NCI-H1105 treated with DMSO at 0.1 percent for 48 hours (cell line): ENCODE measurements around the gene NANOGP8.
"Not testable (repeated sequence)": the region's sequence is repeated elsewhere in the genome, so short reads cannot be mapped to it uniquely, and the experiment has no call there.

Experiments used
- DNase-seq: peaks from one replicate; lab custom pipeline; 2025; lab: John Stamatoyannopoulos, UW

The NANOGP8 gene

DNA sequence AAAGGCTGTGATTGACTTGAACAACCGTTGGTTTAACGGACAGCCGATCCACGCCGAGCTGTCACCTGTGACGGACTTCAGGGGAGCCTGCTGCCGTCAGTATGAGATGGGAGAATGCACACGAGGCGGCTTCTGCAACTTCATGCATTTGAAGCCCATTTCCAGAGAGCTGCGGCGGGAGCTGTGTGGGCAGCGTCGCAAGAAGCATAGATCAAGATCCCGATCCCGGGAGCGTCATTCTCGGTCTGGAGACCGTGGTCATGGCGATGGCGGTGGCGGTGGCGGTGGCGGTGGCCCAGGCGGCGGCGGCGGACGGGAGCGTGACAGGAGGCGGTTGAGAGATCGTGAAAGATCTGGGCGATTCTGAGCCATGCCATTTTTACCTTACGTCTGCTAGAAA, 7.8 kb upstream of the NANOGP8 start:
- DNase-seq = no peak

DNA sequence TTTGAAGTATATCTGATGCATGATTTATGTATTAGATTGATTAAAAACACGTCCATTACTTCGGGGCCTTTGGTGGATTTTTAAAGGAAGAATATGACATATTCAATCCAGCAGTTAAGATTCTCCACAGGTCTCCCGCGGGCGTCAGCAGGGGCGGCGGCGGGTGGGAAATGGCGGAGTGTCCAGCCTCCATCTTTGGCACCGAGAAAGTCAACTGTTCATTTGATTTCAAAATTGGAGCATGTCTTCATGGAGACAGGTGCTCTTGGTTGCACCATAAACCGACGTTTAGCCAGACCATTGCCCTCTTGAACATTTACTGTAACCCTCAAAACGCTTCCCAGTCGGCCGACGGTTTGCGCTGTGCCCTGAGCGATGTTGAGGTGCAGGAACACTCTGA, 7.2 kb upstream of the NANOGP8 start:
- no peak for DNase-seq

DNA sequence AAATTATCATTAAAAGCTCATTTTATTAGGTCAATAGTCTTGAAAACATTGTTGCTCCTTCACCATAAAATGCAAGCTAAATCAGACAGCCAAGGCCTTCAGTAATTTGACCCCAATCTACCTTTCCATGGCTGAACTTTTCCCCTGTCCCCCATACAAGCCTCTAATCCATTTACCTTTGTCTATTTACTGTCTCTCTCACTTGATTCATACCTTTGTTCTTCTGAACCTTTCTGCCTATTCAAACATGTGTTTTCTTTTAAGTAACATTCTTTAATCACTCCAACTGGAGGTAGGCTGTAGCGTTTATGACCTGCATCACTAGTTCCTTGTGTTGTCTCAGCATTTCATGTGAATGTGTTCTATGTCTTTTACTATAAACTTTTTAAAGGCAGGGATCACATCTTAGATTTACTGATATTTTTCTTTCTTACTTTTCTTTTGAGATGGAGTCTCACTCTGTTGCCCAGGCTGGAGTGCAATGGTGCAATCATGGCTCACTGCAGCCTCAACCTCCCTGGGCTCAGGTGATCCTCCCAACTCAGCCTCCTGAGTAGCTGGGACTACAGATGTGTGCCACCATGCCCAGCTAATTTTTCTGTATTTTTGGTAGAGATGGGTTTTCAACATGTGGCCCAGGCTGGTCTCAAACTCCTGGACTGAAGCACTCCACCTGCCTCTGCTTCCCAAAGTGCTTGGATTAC, 5.2 kb upstream of the NANOGP8 start:
- DNase-seq = no peak

DNA sequence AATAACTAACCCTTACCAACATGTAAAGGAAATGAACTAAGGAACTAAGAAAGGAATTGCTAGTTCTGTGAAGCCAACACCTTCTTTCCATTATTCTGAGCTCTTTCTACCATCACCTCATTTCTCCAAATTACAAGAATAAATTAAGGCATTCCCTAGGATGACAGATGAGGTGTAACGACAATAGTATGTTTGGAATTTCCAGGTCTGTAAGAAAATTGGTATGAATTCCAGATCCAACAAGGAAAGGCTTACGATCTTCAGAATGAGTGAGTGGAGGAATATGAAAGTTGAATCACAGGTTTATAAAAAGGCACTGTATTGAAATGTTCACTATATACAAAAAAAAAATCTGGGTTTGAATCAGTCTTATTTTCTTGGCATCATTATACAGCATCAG, 4.5 kb upstream of the NANOGP8 start:
- no peak for DNase-seq

DNA sequence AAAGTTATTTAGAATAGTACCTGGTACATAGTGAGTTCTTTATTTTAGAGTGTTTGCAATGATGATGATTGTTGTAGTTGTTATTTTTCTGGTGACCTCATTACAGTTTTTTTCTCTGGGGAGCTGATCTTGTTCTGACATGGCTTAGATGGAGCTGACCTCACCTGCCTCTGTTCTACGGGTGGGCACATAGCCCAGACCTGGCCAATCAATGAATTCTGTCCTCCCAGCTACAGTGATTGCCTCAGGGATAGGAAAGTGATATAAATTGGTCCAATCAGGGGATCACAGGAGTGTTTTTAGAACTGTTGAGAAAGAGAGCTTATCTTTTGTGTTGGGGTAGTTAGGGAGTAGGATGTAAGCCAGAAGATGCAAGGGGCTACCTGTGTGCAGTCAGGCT, 3.2 kb upstream of the NANOGP8 start:
- DNase-seq = no peak

DNA sequence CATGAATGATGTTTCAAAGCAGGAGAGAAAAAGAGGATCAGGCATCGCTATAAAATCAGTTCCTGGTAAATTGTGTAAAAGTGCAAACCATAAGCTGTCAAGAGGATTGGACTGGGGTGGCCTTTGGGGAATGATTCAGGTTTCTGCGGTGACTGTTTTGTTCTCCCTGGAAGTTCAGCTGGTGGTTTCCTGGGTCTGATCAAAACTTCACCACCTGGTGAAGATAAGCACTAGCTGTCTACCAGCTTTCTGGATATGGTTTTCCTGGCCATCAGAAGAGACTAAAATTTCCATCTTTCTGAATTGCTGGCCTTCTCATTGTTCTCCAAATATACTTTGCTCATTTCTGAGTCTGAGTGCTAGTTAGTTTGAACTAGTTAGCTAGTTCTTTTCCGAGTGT, 2.7 kb upstream of the NANOGP8 start:
- DNase-seq = no peak

DNA sequence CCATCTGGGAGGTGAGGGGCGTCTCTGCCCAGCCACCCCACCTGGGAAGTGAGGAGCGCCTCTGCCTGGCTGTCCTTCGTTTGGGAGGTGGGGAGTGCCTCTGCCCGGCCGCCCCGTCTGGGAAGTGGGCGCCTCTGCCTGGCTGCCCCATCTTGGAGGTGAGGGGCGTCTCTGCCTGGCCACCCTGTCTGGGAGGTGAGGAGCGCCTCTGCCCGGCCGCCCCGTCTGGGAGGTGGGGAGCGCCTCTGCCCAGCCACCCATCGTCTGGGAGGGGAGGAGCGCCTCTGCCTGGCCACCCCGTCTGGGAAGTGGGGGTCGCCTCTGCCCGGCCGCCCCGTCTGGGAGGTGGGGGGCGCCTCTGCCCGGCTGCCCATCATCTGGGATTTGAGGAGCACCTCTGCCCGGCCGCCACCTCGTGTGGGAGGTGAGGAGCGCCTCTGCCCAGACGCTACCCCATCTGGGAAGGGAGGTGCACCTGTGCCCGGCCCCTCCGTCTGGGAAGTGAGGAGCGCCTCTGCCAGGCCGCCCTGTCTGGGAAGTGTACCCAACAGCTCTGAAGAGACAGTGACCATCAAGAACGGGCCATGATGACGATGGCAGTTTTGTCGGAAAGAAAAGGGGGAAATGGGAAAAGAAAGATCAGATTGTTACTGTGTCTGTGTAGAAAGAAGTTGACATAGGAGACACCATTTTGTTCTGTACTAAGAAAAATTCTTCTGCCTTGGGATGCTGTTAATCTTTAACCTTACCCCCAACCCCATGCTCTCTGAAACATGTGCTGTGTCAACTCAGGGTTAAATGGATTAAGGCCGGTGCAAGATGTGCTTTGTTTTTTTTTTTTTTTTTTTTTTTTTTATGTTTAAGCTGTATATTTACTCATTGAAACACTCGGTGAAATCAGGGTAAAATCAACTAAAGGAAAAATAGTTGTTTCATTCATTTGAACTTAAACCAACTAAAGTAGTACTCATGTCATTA, 2.4 kb downstream of the NANOGP8 start:
- not testable (repeated sequence) for DNase-seq

DNA sequence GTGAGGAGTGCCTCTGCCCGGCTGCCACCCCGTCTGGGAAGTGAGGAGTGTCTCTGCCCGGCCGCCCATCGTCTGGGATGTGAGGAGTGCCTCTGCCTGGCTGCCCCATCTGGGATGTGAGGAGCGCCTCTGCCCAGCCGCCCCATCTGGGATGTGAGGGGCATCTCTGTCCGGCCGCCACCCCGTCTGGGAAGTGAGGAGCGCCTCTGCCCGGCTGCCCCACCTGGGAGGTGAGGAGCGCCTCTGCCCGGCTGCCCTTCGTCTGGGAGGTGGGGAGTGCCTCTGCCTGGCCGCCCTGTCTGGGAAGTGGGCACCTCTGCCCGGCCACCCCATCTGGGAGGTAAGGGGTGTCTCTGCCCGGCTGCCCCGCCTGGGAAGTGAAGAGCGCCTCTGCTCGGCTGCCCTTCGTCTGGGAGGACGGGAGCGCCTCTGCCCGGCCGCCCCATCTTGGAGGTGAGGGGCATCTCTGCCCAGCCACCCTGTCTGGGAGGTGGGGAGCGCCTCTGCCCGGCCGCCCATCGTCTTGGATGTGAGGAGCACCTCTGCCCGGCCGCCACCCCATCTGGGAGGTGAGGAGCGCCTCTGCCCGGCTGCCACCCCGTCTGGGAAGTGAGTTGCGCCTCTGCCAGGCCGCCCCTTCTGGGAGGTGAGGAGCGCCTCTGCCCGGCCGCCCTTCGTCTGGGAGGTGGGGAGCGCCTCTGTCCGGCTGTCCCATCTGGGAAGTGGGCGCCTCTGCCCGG, 3.3 kb downstream of the NANOGP8 start:
- not testable (repeated sequence) for DNase-seq

DNA sequence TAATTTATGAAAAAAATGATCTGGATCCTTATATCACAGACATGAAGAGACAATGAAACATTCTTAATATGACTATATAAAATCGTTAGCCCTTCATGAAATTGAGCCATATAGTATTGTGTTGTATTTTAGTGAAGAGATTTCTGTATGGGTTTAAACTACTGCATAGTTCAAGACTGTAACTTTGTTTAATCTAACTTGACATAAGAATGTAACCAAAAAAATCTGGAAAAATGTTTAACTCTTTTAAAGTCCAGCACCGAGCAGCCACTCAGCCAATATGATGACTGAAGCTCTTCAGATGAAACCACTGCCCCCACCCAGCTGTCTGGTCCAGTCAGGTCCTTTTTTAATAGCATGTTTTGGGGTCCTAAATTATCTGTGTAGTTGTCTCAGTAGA, 4.9 kb downstream of the NANOGP8 start:
- DNase-seq = no peak

DNA sequence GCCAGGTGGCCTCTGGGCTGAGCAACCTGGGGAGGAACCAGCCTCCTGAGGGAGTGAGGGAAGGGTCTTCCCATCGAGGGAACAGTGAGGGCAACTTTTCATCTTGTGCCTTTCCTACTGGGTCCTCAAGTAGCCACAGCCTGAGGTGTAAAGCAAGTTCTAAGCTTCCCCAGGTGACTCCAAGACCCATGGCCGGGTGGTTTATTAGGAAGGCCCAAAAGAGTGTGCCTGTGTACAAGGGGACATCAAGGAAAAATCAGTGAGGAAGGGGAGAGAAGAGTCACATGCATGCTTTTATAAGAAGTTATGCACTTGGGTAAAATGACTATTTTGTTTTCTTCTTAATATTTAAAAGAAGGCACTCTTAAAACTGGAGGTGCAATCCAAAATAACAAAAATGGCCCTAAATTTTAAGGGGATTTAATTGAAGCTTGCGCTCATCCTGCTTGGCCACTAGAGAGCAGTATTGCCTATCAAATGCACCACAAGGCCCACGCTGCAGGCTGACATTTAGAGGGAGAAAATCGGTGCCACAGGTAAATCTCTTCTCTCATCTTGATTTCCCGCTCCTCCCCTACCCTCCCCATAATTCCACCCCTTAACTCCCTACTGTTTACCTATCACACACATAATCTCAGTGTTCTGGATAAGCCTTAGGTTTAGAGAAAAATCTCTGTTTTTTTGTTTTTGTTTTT, 6.7 kb downstream of the NANOGP8 start:
- peak; percentile 37 for DNase-seq

DNA sequence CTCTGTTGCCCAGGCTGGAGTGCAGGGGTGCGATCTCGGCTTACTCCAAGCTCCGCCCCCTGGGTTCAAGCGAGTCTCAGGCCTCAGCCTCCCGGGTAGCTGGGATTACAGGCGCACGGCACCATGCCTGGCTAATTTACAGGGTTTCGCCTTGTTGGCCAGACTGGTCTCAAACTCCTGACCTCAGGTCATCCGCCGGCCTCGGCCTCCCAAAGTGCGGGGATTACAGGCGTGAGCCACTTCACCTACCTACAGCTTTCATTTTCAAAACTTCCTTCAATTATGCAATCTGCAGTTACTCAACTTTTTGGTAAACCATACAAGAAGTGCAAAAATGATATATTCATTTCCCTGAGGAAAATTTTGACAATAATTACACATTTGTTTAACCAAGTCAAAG, 14.0 kb downstream of the NANOGP8 start:
- no peak for DNase-seq

DNA sequence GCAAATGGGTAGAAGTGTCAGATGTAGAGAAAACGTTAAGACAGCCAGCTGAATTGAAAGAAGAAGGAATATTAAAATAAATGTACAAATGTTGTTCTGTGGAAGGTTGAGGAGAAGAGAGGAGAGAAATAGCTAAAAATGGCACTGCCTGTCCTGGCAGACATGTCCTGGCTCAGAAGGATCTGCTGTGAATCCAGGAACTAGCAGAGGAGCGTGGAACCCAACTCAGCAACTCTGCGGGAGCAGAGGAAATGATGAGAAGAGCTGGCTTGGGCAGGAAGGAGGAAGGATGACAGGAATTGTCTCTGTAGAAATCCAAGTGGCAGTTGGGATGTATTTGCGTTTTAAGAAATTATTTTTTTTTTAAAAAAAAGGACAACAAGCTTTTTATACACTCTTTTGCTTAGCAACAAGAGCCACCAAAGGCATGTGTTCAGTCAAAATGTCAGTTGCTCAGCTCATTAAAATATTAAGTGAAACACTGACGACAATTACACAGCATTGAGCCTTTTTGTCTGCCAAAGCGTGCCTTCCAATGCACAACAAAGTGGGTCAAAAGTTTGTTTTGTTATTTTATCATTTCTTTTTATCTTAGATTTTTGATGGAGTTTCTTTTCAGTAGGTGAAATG, 16.1 kb downstream of the NANOGP8 start:
- no peak for DNase-seq

DNA sequence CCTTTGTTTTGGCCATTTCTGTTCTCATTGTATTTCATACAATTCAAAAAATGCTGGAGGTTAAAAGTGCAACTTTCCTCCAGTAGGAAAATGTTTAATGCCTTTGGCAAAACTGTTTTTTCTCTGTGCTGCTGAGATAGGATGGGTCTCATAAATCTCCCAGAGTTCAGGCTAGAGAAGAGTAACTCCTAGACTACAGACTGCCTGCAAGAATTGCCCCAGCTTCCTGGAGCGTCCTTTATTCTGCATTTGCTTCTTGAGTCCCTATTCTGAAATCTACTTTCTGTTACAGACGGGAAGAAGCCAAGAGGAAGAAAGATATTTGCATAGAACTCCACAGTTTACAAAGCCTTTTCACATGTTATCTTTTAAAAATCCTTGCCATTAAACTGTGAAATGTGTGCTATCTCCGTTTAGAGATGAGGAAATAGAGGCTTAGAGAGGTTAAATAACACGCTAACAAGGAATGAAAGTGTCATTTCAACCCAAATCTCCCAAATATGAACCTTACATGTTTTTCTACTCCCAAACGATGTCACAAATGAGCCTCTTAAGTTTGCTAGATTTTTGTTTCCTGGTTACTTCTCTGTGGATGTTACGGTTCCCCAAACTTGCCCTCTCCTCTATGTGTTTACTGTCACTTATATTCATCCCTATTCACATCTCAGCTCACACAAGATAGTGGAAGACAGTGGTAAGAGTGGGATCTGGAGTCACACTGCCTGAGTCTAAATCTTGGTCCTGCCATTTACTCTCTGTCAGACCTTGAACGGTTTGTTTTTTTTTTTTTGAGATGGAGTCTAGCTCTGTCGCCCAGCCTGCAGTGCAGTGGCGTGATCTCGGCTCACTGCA, 17.4 kb downstream of the NANOGP8 start:
- DNase-seq = no peak

DNA sequence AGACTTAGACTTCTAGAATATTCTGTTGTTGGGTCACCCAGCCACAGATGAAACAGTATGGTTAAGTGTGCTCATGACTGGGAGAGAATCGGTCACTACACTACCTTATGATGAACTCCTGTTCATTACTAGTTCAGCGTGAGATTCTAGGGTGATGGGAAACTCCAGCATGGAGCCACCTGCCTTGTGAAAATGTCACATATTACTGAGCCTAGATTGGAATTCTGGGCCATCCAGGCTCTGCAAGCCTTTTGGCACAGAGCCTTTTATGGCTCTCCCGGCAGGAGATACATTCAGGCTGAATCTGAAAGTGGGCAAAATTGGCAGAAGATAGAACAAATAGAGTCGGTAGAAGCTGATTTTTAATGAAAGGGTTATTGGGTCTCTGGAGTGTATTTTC, 19.0 kb downstream of the NANOGP8 start:
- no peak for DNase-seq

DNA sequence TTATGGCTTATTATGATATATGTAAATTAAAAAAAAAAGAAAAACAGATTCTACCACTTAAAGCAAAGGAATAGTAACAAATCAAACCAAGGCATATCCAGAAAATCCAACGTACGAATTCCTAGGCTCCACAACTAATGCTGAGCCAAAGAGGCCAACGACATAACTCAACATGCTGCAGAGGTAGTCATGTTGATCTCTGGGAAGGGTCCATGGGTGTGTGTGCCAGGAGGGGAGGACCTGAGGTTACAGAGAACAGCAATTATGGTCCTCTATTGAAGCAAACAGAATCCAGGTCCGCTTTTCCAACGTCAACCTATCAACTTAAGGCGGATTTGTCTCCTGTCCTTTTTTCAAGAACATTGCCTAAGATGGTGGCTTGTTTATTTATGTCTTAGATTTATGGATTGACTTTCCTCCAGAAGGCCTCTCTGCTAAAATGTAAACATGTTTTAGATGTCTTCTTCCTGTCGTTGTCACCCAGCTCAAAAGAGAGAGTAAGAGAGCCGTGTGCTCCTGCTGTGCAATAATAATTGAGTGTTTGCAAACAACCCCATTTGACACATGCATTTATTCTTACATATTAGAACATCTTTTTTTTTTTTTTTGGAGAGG, 20.4 kb downstream of the NANOGP8 start:
- DNase-seq = no peak

DNA sequence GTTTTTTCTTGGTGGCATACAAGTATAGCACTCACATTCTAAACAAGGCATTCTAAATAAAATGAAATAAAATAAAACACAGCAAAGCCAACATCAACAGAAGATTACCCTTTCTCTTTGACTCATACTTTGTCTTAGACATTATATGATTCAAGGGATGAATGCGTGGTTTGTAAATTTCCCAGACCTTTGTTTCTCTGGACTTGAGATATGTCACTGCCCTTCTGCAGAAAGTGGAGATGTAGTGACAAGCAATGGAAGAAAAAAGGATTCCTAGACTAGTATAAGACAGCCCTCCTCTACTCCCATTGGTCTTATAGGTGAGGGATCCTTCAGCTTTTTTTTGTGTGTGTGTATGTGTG, 22.4 kb downstream of the NANOGP8 start:
- no peak for DNase-seq

DNA sequence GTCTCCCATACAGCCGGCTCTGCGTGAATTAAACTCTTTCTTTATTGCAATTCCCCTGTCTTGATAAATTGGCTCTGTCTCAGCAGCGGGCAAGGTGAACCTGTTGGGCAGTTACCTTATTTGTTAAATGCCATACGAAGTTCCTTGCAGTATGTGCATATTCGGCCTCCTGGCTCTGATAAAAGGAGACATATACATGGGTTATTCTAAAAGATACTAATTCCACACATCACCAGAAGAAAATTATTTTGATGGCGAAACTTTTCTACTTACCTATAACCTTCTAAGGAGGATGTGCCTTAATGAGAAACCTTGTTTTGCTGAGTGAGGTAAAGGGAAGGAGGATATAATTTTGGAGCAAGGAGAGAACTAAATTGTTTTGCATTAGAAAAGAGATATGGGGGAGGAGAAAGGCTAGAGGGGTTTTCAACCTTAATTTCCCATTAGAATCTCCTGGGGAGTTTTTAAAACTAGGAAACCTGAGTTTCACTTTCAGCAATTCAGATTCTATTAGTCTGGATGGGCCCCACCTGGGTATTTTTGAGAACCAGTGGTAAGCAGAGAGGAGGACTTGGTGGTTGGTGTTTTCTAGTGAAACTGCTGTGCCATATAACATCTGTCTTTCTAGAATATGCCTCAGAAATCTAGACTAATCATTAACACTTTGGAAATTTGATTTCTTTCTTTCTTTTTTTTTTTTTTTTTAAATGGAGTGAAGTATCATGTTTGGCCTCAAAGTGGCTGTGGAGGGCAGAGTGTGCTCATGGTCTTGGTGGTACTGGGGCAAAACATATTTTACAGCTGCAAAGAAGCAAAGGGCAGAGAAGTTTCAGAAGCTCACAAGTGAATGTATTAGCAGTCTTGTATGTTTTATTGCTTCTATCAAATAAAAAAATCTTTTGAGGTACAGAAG, 23.0 kb downstream of the NANOGP8 start:
- no peak for DNase-seq

DNA sequence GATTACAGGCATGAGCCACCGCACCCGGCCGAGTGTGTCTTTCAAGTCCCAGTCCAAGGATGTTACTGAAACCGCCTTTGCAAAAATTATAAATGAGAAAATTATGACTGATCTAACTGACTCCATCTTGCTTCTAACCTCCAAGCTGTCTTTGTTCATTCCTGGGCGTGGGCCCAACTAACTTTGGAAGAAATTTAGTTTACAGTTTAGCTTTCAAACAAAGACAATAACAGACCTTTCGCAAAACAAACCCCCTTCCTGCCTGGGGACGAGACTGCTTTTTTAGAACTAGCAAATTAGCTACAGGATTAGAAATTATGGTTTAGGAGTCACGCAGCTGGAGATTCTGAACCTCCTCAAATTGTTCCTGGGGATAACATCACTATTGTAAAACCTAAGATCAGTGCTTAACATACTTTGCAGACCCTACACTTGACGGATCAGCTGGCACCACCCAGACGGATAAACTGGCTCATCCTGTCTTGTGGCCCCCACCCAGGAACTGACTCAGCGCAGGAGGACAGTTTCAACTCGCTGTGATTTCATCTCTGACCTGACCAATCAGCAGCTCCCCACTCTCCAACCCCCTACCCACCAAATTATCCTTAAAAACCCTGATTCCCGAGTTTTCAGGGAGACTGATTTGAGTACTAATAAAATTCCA, 23.8 kb downstream of the NANOGP8 start:
- no peak for DNase-seq

DNA sequence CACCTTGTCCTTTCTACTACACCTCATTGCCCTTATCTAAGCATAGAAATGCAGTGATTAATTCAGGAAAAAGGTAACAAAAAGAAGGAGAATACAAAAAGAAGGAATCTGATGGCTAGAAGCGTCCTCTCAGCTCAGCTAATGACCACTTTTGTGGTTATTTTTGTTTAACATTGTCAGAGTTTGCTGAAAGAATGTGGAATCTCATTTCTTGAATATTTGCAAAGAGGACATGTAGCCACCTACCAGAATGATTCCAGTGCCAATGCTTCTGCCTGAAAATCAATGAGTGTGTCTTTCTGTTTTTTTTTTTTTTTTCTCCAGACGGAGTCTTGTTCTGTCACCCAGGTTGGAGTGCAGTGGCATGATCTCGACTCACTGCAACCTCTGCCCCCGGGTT, 24.5 kb downstream of the NANOGP8 start:
- DNase-seq = no peak
